SK-N-MC (cell line): ENCODE results near the gene ATXN7L1.

ENCODE experiments used
- EZH2 ChIP-seq: fragments of 200-600 bp; sonication (generic); IDR thresholded peaks from one replicate; pipeline ENCODE4 v1.6.1; 2017; ENCODE audit warnings: antibody characterized with exemption
- FOXP2 ChIP-seq: optimal IDR thresholded peaks from 2 replicates; pipeline ENCODE3; 2011; ENCODE audit warnings: mild to moderate bottlenecking, moderate library complexity; ENCODE audit not compliant: insufficient read depth; ENCODE audit errors: extremely low read length, control extremely low read depth
- POLR2AphosphoS5 ChIP-seq: IDR thresholded peaks from 2 replicates; pipeline ENCODE4 v1.6.1; 2012; ENCODE audit warnings: mild to moderate bottlenecking, low read depth, low read length, borderline replicate concordance

- TF ChIP-seq POLR2AphosphoS5 (no peak), EZH2 (no peak), FOXP2 (no peak)
These were observed 25.3 kb downstream of the ATXN7L1 start for GRCh38 chr7:105851064-105851463.
